Activated T-cell treated with anti-CD3 and anti-CD28 coated beads, Interleukin-2, amount 50 U/mL, for 1 hour (primary cell): Measurements from ENCODE around the gene SPIN2A.
"Not testable (repeated sequence)": the region's sequence is repeated elsewhere in the genome, so short reads cannot be mapped to it uniquely, and the experiment has no call there.

ENCODE experiments used
- DNase-seq: peaks from one replicate; pipeline ENCODE4 v3.0.0-alpha.2; 2020

Gene SPIN2A

DNA sequence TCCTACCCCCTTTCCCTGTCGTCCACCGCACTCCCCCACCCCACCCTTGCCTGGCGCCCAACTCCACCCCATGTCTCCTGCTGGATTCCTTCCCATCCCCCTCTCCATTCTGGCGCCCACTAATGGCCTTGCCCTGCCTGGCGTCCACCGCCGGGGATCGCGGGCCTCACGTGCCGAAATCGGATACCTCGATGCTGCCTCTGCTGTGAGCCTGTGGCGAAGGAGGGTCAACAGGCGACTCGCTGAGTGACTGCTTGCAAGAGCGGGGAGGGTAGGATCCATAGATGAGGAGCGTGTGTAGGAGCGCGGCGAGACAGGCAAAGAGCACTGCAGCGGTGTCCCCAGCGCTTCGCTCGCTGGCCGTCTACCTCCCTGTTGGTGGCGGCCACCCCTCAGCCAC is at the start of gene SPIN2A:
Gene SPIN2A (minus strand): TSS at position 325 of the 400 bp plus-strand sequence. CDS start 800 bp downstream, outside the sequence.
- not testable (repeated sequence) for DNase-seq

GRCh38 chrX:57178605-57179004 is 41.4 kb upstream of the SPIN2A start:
- no peak for DNase-seq

DNA sequence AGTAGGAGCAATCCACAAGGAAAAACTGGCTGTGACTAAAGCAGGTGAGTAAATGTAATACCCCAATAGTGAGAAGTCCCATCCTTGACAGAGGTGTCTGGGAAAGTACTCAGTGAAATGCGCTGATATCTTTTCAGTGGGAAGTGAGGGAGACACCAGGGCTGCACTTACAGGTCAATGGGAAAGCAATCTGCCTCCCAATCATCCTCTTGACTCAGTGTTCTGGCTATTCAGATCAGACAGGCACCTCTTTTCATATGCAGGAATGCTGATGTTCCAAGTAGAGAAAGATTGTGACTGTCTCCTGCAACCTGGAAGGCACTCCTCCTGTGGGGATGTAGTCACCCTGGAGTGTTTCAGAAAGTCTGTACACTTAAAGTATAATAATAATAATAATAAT is 39.9 kb upstream of the SPIN2A start:
- no peak for DNase-seq

DNA sequence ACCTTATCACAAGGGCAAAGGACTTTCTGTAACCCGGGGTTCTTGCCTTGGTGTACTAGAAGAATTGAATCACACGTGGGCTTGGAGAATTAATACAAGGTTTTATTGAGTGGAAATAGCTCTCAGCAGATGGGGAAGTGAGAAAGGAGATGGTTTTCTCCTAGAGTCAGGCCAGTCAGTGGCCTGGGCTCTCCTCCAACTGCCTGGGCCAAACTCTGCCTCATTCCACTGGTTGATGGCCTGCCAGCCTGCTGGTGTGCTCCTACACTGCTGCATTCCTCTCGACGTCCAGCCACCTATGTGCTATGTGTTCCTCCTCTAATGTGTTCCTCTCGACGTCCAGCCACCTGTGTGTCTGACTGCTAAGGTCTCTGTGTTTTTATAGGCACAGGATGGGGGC is 35.3 kb upstream of the SPIN2A start:
- DNase-seq: no peak

- DNase-seq: no peak
Observed at GRCh38 chrX:57156397-57157049, 19.3 kb upstream of the SPIN2A start.

DNA sequence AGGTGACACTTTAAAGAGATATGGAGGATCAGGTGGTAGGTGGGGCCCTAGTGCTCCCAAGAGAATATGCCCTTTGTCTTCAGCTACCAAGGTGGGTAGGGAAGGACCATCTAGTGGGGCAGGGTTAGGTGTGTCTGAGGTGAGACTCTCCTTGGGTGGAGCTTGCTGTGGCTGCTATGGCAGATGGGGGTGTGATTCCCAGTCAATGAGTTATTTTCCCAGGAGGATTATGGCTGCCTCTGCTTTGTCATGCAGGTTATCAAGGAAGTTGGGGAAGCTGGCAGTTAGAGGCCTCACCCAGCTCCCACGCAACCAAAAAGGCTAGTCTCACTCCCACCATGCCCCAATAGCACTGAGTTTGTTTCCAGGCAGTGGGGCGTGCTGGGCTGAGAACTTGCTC is 18.0 kb upstream of the SPIN2A start:
- no peak for DNase-seq

DNA sequence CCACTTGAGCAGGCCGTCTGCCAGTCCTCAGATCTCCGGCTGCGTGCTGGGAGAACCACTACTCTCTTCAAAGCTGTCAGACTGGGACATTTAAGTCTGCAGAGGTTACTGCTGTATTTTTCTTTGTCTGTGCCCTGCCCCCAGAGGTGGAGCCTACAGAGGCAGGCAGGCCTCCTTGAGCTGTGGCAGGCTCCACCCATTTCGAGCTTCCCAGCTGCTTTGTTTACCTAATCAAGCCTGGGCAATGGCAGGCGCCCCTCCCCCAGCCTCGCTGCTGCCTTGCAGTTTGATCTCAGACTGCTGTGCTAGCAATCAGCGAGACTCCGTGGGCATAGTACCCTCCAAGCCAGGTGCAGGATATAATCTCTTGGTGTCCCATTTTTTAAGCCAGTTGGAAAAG is 15.0 kb upstream of the SPIN2A start:
- DNase-seq: not testable (repeated sequence)

DNA sequence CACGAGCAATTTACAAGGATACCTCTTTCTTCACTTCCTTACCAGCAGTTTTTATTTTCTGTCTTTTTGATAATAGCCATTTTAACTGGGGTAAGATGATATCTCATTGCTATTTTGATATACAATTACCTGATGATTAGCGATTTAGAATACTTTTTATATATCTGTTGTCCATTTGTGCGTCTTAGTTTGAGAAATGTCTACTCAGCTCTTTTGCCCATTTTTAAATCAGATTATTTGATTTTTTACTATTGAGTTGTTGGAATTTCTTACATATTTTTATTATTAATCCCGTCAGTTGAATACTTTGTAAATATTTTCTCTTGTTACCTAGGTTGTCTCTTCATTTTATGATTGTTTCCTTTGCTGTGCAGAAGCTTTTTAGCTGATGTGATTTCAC is 1.5 kb upstream of the SPIN2A start:
- DNase-seq: no peak

GRCh38 chrX:57137501-57137900 is 304 bp upstream of the SPIN2A start:
- no peak for DNase-seq

GRCh38 chrX:57136589-57136988 is 608 bp downstream of the SPIN2A start:
- not testable (repeated sequence) for DNase-seq

DNA sequence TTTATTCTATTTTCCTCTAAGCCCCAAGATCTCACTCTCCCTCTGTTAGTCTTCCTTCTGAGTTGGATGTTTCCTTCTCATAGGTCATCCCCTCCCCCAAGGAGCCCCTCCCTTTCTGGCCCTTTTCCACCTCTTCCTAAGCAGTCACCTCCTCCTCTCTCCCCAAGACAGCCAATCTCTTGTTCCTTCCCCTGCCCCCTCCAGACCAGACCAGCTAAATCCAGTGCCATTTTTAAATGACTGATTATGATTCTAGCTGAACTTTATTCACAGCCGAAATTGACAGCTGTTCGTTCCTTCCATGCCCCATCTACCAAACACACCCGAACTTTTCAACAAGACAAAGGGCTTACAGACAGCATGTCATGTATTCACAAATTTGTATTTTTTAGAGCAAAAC is 1.9 kb downstream of the SPIN2A start:
- DNase-seq: no peak

- DNase-seq: no peak
Observed at GRCh38 chrX:57134702-57135101, 2.5 kb downstream of the SPIN2A start.

DNA sequence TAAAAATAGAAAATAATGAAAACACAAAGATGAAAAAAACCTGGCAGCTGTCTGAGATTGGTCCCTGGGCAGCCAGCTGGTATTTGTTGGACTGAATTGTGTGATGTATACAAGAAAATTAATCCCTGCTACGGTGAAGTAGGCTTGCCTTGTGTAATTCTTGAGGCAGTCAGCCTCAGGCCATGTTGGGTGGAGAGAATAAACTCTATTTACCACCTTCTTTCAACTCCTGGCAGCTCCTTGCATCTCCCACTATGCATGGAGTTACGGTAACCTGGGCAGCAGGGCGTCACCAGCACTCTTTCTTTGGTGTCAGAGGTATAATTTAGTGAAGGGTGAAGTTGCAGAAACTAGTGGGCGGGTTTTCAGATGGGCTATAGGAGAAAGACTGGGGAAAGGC is 3.5 kb downstream of the SPIN2A start:
- no peak for DNase-seq

DNA sequence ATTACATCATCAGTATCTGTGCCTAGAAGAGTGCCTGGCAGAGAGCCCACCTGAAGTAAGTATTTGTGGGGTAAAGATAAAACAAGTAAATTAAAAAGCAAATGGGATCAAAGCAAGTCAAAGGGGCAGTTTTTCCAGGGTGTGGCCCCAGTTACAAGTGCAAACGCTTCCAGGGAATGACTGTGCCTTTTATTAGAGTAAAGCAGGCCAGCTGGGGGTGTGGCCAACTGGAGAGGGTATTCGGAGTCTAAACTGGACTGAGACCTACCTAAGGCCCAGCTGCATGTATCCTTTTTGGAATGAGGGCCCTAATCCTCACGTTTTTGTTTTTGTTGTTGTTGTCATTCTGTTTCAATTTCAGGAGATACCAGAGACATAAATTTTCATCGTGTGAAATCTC is 3.9 kb downstream of the SPIN2A start:
- not testable (repeated sequence) for DNase-seq

DNA sequence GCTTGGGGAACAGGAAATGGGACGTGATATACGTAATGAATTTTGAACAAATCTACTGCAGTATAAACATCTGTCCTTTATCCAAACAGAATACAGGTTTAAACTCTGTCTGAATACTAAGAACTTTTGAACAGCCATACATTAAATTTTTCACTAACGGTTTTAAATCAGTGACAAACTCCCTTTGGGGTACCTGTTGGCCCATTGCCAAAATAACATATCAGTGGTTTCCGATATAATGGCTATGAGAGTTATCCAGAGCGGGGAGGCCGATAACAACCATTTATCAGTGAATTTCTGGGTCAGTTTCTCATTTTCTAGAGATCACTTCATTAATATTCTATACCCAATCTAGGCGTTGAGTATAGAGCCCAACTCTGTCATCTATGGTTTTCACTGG is 5.2 kb downstream of the SPIN2A start:
- DNase-seq: no peak

- DNase-seq: no peak
Observed at GRCh38 chrX:57121816-57122215, 15.4 kb downstream of the SPIN2A start.

- peak; percentile 71 for DNase-seq
Observed at GRCh38 chrX:57121162-57121755, 15.9 kb downstream of the SPIN2A start, which contains the start of gene SPIN2B. SPIN2B (minus strand) TSS chrX:57121548.

DNA sequence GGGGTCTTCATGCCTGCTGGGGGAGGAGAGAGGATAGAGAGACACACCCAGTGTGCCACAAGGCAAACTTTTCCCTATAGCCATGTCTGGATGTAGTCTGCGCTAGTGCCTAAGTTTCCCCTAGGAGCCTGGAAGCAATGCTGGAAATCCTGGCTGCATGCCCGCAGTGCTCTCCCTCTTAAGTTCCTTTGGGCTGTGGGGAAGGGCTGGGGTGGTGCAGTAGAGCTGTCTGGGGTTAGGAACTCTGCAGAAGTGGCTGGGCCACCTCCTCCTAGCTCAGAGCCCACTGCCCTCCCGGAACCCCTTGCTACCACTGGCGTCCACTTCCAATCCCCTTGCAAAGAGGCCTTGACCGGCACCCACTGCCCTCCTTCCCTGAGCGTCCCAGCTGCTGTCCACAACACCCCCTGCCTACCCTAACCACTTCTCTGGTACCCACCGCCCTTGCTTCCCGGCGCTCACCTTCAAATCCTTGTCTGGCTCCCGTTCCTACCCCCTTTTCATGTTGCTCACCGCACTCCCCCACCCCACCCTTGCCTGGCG is 16.5 kb downstream of the SPIN2A start:
- not testable (repeated sequence) for DNase-seq

GRCh38 chrX:57119416-57119815 is 17.8 kb downstream of the SPIN2A start:
- no peak for DNase-seq

GRCh38 chrX:57117566-57117965 is 19.6 kb downstream of the SPIN2A start:
- not testable (repeated sequence) for DNase-seq

DNA sequence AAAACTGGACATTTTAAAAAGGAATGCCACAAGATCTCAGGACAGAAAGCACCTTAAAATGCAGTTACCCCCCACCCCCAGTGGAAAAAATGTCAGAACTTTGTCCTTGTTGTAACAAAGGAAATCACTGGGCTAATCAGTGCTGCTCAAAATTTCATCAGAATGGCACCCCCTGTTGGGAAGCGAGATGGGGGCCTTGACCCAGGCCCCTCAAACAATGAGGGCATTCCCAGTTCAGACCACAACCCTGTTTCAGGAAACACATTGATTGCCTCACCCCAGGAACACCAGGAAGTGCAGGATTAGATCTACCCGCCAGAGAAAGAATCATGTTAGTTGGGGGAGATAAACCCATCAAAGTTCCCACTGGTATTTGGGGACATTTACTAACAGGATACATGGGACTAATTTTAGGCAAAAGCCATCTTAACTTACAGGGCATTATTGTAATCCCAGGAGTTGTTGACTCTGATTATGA is 32.2 kb downstream of the SPIN2A start:
- no peak for DNase-seq

- DNase-seq: no peak
Observed at GRCh38 chrX:57104406-57104805, 32.8 kb downstream of the SPIN2A start.

DNA sequence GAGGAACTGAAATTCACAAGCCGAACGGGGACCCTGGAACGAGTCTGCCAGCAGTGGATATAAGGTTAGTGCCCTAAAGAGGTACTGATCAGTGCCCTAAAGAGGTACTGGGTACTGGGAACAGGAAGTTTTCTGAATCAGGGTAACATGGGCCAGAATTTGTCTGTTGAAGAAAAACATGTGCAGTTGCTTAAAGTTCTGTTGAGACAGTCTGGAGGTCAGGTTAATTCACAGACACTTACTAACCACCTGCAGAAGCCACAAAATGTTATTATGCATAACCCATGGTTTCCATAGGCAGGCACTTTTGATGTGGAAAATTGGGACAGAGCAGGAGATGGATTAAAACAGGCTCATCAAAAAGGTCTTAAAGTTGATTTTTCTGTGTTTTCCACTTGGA is 33.7 kb downstream of the SPIN2A start:
- DNase-seq: no peak

DNA sequence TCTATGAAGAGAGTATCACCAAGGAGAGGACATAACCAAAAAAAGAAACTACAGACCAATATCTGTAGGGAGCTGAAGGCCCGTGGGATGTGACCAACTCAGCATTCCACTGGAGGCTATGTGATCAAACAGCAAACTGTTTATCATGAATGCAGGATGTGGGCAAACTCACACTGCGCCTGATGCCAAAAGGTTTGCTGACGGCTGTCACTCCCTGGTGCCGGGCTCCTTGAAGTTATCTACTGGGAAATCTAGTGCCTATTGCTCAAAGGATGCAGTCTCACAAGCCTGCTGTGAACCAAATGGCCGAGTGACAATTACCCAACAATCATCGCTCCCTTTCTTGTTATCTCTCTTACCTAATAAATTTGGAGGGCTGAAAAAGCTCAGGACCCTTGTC is 34.3 kb downstream of the SPIN2A start:
- DNase-seq: not testable (repeated sequence)
